ENCODE results near the gene ITPR3. TPM values are rescaled to one million over a fixed set of nuclear protein-coding genes. Genes with fewer than 3 reads are reported as not detected.

Gene ITPR3
- total and polyA plus RNA-seq, 2 of the 13 experiments (the other 11 are each of a cell fraction or from before 2014, with no cell fraction given): 3.8 to 21.4 TPM

DNA sequence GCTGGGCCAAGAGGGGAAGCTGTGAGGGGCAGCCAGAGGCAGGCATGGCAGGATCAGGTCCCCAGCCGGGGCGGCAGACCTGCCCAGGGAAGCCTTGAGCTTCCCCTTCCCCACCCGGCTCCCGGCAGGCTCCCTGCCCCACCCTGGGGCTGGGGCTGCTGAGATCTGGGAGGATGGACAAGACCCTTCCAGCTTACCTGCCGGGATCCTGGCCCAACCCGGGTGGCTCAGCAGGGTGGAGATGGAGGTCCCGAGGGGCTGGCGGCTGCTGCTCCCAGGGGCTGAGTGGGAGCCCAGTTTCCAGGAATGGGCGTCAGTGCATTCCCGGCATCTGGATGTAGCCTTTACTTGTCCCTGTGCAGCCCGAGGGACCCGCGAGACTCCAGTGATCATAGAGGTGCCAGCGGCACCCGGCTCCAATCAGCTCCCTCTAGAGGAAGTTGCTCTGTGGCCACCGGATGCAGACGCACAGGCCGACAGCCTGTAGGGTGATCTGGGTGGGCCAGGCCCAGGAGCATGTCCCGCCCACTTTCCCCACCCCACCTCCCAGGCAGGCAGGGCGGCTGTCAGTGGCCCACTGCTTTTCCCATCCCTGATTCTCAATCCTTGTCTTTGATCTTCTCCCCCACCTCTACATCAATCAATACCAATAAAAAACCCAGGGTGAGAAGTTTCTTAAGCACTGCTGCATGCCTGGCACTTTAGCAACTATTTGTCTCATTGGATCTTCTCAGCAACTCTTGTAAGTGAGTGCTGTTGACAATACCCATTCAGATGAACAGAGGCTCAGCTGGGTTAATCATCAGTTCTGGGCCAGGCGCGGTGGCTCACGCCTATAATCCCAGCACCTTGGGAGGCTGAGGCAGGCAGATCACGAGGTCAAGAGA, 41.1 kb upstream of the ITPR3 start, which contains the start of gene BAK1 (continued):
- TF ChIP-seq ZBTB38 (CRISPR knock-in tag; IDR thresholded peaks at IDR 0.05) (no peak), ZNF619 (CRISPR knock-in tag; IDR thresholded peaks at IDR 0.05) (no peak), ZNF354B (CRISPR knock-in tag; IDR thresholded peaks at IDR 0.05) (no peak), ZNF879 (CRISPR knock-in tag; IDR thresholded peaks at IDR 0.05) (no peak), SCMH1 (CRISPR knock-in tag; IDR thresholded peaks at IDR 0.05; ENCODE audit: borderline replicate concordance) (no peak), CEBPG (CRISPR knock-in tag; IDR thresholded peaks at IDR 0.05) (0 out of 2 replicates have a peak, but pooled peaks have one; percentile 12), ZNF207 (IDR thresholded peaks at IDR 0.05; ENCODE audit: borderline replicate concordance) (no peak), ZNF7 (CRISPR knock-in tag; IDR thresholded peaks at IDR 0.05) (no peak), MXD4 (CRISPR knock-in tag; IDR thresholded peaks at IDR 0.05) (peak; percentile 76; the same call in 1 of the 2 replicates), EEA1 (CRISPR knock-in tag; IDR thresholded peaks at IDR 0.05; ENCODE audit: borderline replicate concordance) (no peak), MIER3 (CRISPR knock-in tag; IDR thresholded peaks at IDR 0.05; ENCODE audit: borderline replicate concordance) (no peak; the same call in 1 of the 2 replicates), ZBTB3 (CRISPR knock-in tag; IDR thresholded peaks at IDR 0.05; ENCODE audit: borderline replicate concordance, low read depth) (peak; percentile 49; the same call in 1 of the 2 replicates), MAF1 (CRISPR knock-in tag; IDR thresholded peaks at IDR 0.05; ENCODE audit: borderline replicate concordance) (no peak), HMG20B (CRISPR knock-in tag; conservative IDR thresholded peaks at IDR 0.05) (0 out of 2 replicates have a peak, but pooled peaks have one; percentile 11), ISX (CRISPR knock-in tag; conservative IDR thresholded peaks at IDR 0.05) (no peak), POLR2AphosphoS2 (IDR thresholded peaks at IDR 0.05; ENCODE audit: low read depth, low read length) (no peak), SNAI1 (CRISPR knock-in tag; IDR thresholded peaks at IDR 0.05; ENCODE audit: borderline replicate concordance) (0 out of 2 replicates have a peak, but pooled peaks have one; percentile 55), SP1 (IDR thresholded peaks at IDR 0.05) (no peak), SP1 (CRISPR knock-in tag; IDR thresholded peaks at IDR 0.05) (peak; percentile 89), NFKB2 (CRISPR knock-in tag; IDR thresholded peaks at IDR 0.05; ENCODE audit: borderline replicate concordance) (peak; percentile 67; the same call in 1 of the 2 replicates), SP140L (CRISPR knock-in tag; IDR thresholded peaks at IDR 0.05; ENCODE audit: borderline replicate concordance) (no peak), CBX5 (CRISPR knock-in tag; IDR thresholded peaks at IDR 0.05; ENCODE audit: borderline replicate concordance) (peak; percentile 79; the same call in 1 of the 2 replicates)
- TF ChIP-seq, protein P1, sequence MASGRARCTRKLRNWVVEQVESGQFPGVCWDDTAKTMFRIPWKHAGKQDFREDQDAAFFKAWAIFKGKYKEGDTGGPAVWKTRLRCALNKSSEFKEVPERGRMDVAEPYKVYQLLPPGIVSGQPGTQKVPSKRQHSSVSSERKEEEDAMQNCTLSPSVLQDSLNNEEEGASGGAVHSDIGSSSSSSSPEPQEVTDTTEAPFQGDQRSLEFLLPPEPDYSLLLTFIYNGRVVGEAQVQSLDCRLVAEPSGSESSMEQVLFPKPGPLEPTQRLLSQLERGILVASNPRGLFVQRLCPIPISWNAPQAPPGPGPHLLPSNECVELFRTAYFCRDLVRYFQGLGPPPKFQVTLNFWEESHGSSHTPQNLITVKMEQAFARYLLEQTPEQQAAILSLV (CRISPR knock-in tag; IDR thresholded peaks at IDR 0.05; ENCODE audit: borderline replicate concordance): 0 out of 2 replicates have a peak, but pooled peaks have one; percentile 71
- TF ChIP-seq, protein P2, sequence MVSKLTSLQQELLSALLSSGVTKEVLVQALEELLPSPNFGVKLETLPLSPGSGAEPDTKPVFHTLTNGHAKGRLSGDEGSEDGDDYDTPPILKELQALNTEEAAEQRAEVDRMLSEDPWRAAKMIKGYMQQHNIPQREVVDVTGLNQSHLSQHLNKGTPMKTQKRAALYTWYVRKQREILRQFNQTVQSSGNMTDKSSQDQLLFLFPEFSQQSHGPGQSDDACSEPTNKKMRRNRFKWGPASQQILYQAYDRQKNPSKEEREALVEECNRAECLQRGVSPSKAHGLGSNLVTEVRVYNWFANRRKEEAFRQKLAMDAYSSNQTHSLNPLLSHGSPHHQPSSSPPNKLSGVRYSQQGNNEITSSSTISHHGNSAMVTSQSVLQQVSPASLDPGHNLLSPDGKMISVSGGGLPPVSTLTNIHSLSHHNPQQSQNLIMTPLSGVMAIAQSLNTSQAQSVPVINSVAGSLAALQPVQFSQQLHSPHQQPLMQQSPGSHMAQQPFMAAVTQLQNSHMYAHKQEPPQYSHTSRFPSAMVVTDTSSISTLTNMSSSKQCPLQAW (CRISPR knock-in tag; IDR thresholded peaks at IDR 0.05): peak; percentile 68
- TF ChIP-seq, protein P3, sequence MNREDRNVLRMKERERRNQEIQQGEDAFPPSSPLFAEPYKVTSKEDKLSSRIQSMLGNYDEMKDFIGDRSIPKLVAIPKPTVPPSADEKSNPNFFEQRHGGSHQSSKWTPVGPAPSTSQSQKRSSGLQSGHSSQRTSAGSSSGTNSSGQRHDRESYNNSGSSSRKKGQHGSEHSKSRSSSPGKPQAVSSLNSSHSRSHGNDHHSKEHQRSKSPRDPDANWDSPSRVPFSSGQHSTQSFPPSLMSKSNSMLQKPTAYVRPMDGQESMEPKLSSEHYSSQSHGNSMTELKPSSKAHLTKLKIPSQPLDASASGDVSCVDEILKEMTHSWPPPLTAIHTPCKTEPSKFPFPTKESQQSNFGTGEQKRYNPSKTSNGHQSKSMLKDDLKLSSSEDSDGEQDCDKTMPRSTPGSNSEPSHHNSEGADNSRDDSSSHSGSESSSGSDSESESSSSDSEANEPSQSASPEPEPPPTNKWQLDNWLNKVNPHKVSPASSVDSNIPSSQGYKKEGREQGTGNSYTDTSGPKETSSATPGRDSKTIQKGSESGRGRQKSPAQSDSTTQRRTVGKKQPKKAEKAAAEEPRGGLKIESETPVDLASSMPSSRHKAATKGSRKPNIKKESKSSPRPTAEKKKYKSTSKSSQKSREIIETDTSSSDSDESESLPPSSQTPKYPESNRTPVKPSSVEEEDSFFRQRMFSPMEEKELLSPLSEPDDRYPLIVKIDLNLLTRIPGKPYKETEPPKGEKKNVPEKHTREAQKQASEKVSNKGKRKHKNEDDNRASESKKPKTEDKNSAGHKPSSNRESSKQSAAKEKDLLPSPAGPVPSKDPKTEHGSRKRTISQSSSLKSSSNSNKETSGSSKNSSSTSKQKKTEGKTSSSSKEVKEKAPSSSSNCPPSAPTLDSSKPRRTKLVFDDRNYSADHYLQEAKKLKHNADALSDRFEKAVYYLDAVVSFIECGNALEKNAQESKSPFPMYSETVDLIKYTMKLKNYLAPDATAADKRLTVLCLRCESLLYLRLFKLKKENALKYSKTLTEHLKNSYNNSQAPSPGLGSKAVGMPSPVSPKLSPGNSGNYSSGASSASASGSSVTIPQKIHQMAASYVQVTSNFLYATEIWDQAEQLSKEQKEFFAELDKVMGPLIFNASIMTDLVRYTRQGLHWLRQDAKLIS (CRISPR knock-in tag; IDR thresholded peaks at IDR 0.05): no peak

All from HepG2 (cell line).